NCI-H460 (cell line): Measurements from ENCODE around the gene GLIPR1L2. TPM values are rescaled to one million over a fixed set of nuclear protein-coding genes. Genes with fewer than 3 reads are reported as not detected.
"Not testable (repeated sequence)": the region's sequence is repeated elsewhere in the genome, so short reads cannot be mapped to it uniquely, and the experiment has no call there.

ENCODE experiments used
- DNase-seq: peaks from one replicate; pipeline ENCODE4 v3.0.0-alpha.2; 2016; ENCODE audit warnings: low read depth; ENCODE audit errors: extremely low read depth
- total RNA-seq: library from RNA; depleted of rRNA; stranded (reverse); fragments of >200 nt; shearing (Covaris generic); gene quantifications from 2 replicates; pipeline ENCODE4 v1.2.3, GENCODE V29; 2014

GLIPR1L2 gene
- total RNA-seq, 1 experiment from 2014 or later = 0.42 TPM

GRCh38 chr12:75428767-75429166 lies 37.9 kb downstream of the GLIPR1L2 start:
- DNase-seq = no peak

GRCh38 chr12:75432924-75433323 lies 42.0 kb downstream of the GLIPR1L2 start:
- DNase-seq = no peak

- no peak for DNase-seq
Observed at GRCh38 chr12:75437564-75437963, 46.7 kb downstream of the GLIPR1L2 start.

- no peak for DNase-seq
Observed at GRCh38 chr12:75438059-75438754, 47.3 kb downstream of the GLIPR1L2 start.

GRCh38 chr12:75439048-75439447 lies 48.2 kb downstream of the GLIPR1L2 start:
- DNase-seq = no peak

GRCh38 chr12:75439930-75440329 lies 49.0 kb downstream of the GLIPR1L2 start:
- DNase-seq = no peak

- not testable (repeated sequence) for DNase-seq
Observed at GRCh38 chr12:75441687-75442449, 51.0 kb downstream of the GLIPR1L2 start.

GRCh38 chr12:75442454-75442853 lies 51.6 kb downstream of the GLIPR1L2 start:
- not testable (repeated sequence) for DNase-seq

- no peak for DNase-seq
Observed at GRCh38 chr12:75443709-75444108, 52.8 kb downstream of the GLIPR1L2 start.

- DNase-seq = no peak
Observed at GRCh38 chr12:75444429-75445136, 53.7 kb downstream of the GLIPR1L2 start.

GRCh38 chr12:75445137-75445507 lies 54.2 kb downstream of the GLIPR1L2 start:
- not testable (repeated sequence) for DNase-seq

GRCh38 chr12:75446857-75447256 lies 56.0 kb downstream of the GLIPR1L2 start:
- DNase-seq = no peak

- no peak for DNase-seq
Observed at GRCh38 chr12:75447691-75448393, 57.0 kb downstream of the GLIPR1L2 start.

- no peak for DNase-seq
Observed at GRCh38 chr12:75452675-75453330, 61.9 kb downstream of the GLIPR1L2 start.

- no peak for DNase-seq
Observed at GRCh38 chr12:75455839-75456238, 65.0 kb downstream of the GLIPR1L2 start.

GRCh38 chr12:75457191-75457590 lies 66.3 kb downstream of the GLIPR1L2 start:
- no peak for DNase-seq

GRCh38 chr12:75457866-75458265 lies 67.0 kb downstream of the GLIPR1L2 start:
- not testable (repeated sequence) for DNase-seq

- DNase-seq = no peak
Observed at GRCh38 chr12:75459755-75460154, 68.9 kb downstream of the GLIPR1L2 start.

- no peak for DNase-seq
Observed at GRCh38 chr12:75460204-75460603, 69.3 kb downstream of the GLIPR1L2 start.
